SW 1271 (cell line): ENCODE results near the gene TMEM121B.
"Not testable (repeated sequence)": the region's sequence is repeated elsewhere in the genome, so short reads cannot be mapped to it uniquely, and the experiment has no call there.

Experiments
- DNase-seq, 2 experiments: peaks; one replicate each; lab custom pipeline; 2025; lab: John Stamatoyannopoulos, UW

Gene TMEM121B

GRCh38 chr22:17121233-17122195 lies at the start of gene TMEM121B:
TMEM121B (minus strand) TSS chr22:17121360; CDS start chr22:17121127, 233 bp downstream.
- no peak for DNase-seq

GRCh38 chr22:17167486-17167885 lies 46.3 kb upstream of the TMEM121B start:
- no peak for DNase-seq

- no peak for DNase-seq
Observed at GRCh38 chr22:17164392-17165024, 43.3 kb upstream of the TMEM121B start.

GRCh38 chr22:17162731-17163130 lies 41.6 kb upstream of the TMEM121B start:
- no peak for DNase-seq

- DNase-seq = no peak
Observed at GRCh38 chr22:17161991-17162390, 40.8 kb upstream of the TMEM121B start.

GRCh38 chr22:17159504-17159951 lies 38.4 kb upstream of the TMEM121B start:
- DNase-seq = peak in 1 of 2 experiments; percentile 1

GRCh38 chr22:17158568-17159503 lies 37.7 kb upstream of the TMEM121B start, which contains the start of gene HDHD5:
HDHD5 (minus strand) TSS chr22:17159277; CDS start chr22:17159251, 26 bp downstream.
- DNase-seq = peak; percentile 10 to 39

- DNase-seq = no peak
Observed at GRCh38 chr22:17158176-17158567, 37.0 kb upstream of the TMEM121B start.

- no peak for DNase-seq
Observed at GRCh38 chr22:17157714-17158113, 36.6 kb upstream of the TMEM121B start.

GRCh38 chr22:17155941-17156340 lies 34.8 kb upstream of the TMEM121B start:
- DNase-seq = no peak

- no peak for DNase-seq
Observed at GRCh38 chr22:17152971-17153370, 31.8 kb upstream of the TMEM121B start.

GRCh38 chr22:17152340-17152739 lies 31.2 kb upstream of the TMEM121B start:
- no peak for DNase-seq

- no peak for DNase-seq
Observed at GRCh38 chr22:17149076-17149815, 28.1 kb upstream of the TMEM121B start.

GRCh38 chr22:17147458-17147857 lies 26.3 kb upstream of the TMEM121B start:
- not testable (repeated sequence) for DNase-seq

GRCh38 chr22:17145021-17145680 lies 24.0 kb upstream of the TMEM121B start:
- DNase-seq = no peak

GRCh38 chr22:17143826-17144225 lies 22.7 kb upstream of the TMEM121B start:
- DNase-seq = no peak

GRCh38 chr22:17143101-17143500 lies 21.9 kb upstream of the TMEM121B start:
- no peak for DNase-seq

GRCh38 chr22:17140826-17141766 lies 19.9 kb upstream of the TMEM121B start:
- DNase-seq = no peak

GRCh38 chr22:17140022-17140421 lies 18.9 kb upstream of the TMEM121B start:
- DNase-seq = no peak
